Large intestine (tissue), 3 donors: Measurements from ENCODE around the gene KIAA2012. TPM values are rescaled to one million over a fixed set of nuclear protein-coding genes. Genes with fewer than 3 reads are reported as not detected.
"Not testable (repeated sequence)": the region's sequence is repeated elsewhere in the genome, so short reads cannot be mapped to it uniquely, and the experiment has no call there.

Experiments
- DNase-seq, 2 donors: peaks; one replicate each; pipeline versions ENCODE4 v3.0.0 to v3.0.0-alpha.2; 2013
- H3K27ac ChIP-seq: one replicate; pipeline ENCODE4 v1.5.1; 2013; ENCODE audit warnings: low read length
- H3K27me3 ChIP-seq: 2 replicates; pipeline ENCODE4 v1.6.1; 2013; ENCODE audit warnings: low read length; ENCODE audit not compliant: control insufficient read depth, insufficient read depth
- H3K36me3 ChIP-seq: 2 replicates; pipeline ENCODE4 v1.6.1; 2013; ENCODE audit warnings: low read length; ENCODE audit not compliant: control insufficient read depth, insufficient read depth
- H3K4me1 ChIP-seq: one replicate; pipeline ENCODE4 v1.6.1; 2013; ENCODE audit warnings: low read length; ENCODE audit not compliant: control insufficient read depth, insufficient read depth
- H3K4me3 ChIP-seq: one replicate; pipeline ENCODE4 v1.5.1; 2013; ENCODE audit warnings: low read length
- H3K9me3 ChIP-seq: one replicate; pipeline ENCODE4 v1.6.1; 2013; ENCODE audit warnings: mild to moderate bottlenecking, low read depth, low read length, moderate library complexity; ENCODE audit not compliant: control insufficient read depth
- WGBS: methylation state at CpG from one replicate; pipeline ENCODE4 v1.1.5; 2013; ENCODE audit warnings: low lambda C conversion rate; ENCODE audit not compliant: insufficient coverage; 5-methylcytosine and 5-hydroxymethylcytosine counted together
- polyA plus RNA-seq: library from polyadenylated mRNA; unstranded; fragments of 120-200 nt; gene quantifications from one replicate; pipeline ENCODE4 v1.2.1, GENCODE V29; 2013

The KIAA2012 gene
- polyA plus RNA-seq, 1 donor: 0.28 TPM

DNA sequence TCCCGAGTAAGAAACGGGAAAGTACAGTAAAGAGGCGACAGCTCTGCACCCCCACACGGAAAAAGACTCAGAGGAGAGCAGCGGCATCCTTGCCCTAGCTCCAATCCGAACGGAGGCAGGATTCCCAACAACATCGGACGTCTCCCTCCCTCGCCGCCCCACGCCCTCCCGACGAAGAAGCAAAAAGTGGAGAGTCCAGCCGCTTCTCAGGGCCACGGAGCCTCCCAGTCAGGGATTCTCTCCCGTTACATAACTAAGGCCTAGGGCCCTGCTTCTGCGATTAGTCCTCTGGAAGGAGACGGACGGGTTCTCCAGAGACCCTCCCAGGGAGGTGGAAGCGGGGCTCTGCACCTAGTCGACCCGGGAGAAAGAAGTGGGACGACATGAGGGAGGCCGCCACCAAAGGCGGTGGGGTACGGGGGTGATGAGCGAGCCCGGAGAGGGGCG is 164.8 kb downstream of the KIAA2012 start:
- H3K36me3 ChIP-seq: peaks cover 3% of the 10 kb centered on the region
- peak overlapping the region; percentile 76 for H3K27ac ChIP-seq
- no peaks in the 10 kb centered on the region for H3K4me1 ChIP-seq
- peak overlapping the region; percentile 78 for H3K4me3 ChIP-seq
- no CpG with 5 or more reads among the region's 30 CpGs for WGBS
- H3K9me3 ChIP-seq: no peaks in the 10 kb centered on the region
- DNase-seq: peak; percentile 18 to 61
- H3K27me3 ChIP-seq: no peaks in the 10 kb centered on the region

- DNase-seq: peak; percentile 89 to 93
- Histone ChIP-seq H3K4me3 (peak within 1 kb of the TSS; percentile 78), H3K36me3 (no peaks in the 10 kb centered on the region), H3K9me3 (no peaks in the 10 kb centered on the region), H3K27me3 (no peaks in the 10 kb centered on the region), H3K4me1 (no peaks in the 10 kb centered on the region), H3K27ac (peak within 1 kb of the TSS; percentile 76)
- 0% methylated on average over 2 of the region's 54 CpGs for WGBS
These were observed 165.5 kb downstream of the KIAA2012 start, which contains the start of gene SUMO1 for GRCh38 chr2:202238234-202239197. SUMO1 (minus strand) TSS chr2:202238597; CDS start chr2:202238451, 146 bp downstream.

GRCh38 chr2:202247710-202248109 is 174.7 kb downstream of the KIAA2012 start:
- not testable (repeated sequence) for H3K4me3 ChIP-seq, H3K27ac ChIP-seq, H3K4me1 ChIP-seq, H3K36me3 ChIP-seq, DNase-seq, H3K27me3 ChIP-seq, H3K9me3 ChIP-seq
- no CpG with 5 or more reads among the region's 5 CpGs for WGBS

- Histone ChIP-seq H3K27me3 (no peaks in the 10 kb centered on the region), H3K27ac (no peak overlapping the region), H3K4me1 (no peaks in the 10 kb centered on the region), H3K9me3 (no peaks in the 10 kb centered on the region), H3K4me3 (no peak overlapping the region), H3K36me3 (no peaks in the 10 kb centered on the region)
- no peak for DNase-seq
- WGBS: no CpG with 5 or more reads among the region's 10 CpGs
These were observed 176.6 kb downstream of the KIAA2012 start for GRCh38 chr2:202249521-202250253.

GRCh38 chr2:202251494-202251893 is 178.4 kb downstream of the KIAA2012 start:
- no peak for DNase-seq
- WGBS: no CpG with 5 or more reads among the region's 5 CpGs
- H3K27me3 ChIP-seq: no peaks in the 10 kb centered on the region
- H3K4me1 ChIP-seq: no peaks in the 10 kb centered on the region
- H3K36me3 ChIP-seq: no peaks in the 10 kb centered on the region
- no peak overlapping the region for H3K4me3 ChIP-seq
- H3K27ac ChIP-seq: no peak overlapping the region
- no peaks in the 10 kb centered on the region for H3K9me3 ChIP-seq

Other genes with a start within 250 kb of the KIAA2012 start
- 24.1 TPM for gene FZD7, start 39.4 kb upstream of the KIAA2012 start, polyA plus RNA-seq
- gene SUMO1, start 165.3 kb downstream of the KIAA2012 start, polyA plus RNA-seq: 108 TPM
- gene NOP58, start 192.5 kb downstream of the KIAA2012 start, polyA plus RNA-seq: 81.8 TPM